Astrocyte (in vitro differentiated cells and primary cell): ENCODE measurements around the gene AIFM1. TPM values are rescaled to one million over a fixed set of nuclear protein-coding genes. Genes with fewer than 3 reads are reported as not detected.

Experiments used
- DNase-seq: peaks from one replicate; pipeline ENCODE4 v3.0.0-alpha.2; 2010; ENCODE audit warnings: low read depth
- FAIRE-seq: peaks from 2 replicates; lab custom pipeline; 2011; peaks lifted over from hg19 to GRCh38; lab: Jason Lieb, UNC
- H2AFZ ChIP-seq: 2 replicates; pipeline ENCODE4 v1.6.0; 2012; ENCODE audit warnings: low read depth, low read length, inconsistent platforms
- H3K27ac ChIP-seq: 2 replicates; pipeline ENCODE4 v1.5.1; 2011; ENCODE audit warnings: low read depth, low read length, inconsistent platforms
- H3K27me3 ChIP-seq: 2 replicates; pipeline ENCODE4 v1.6.0; 2011; ENCODE audit warnings: low read length, inconsistent platforms; ENCODE audit not compliant: insufficient read depth
- H3K36me3 ChIP-seq: 2 replicates; pipeline ENCODE4 v1.5.1; 2011; ENCODE audit warnings: low read length, inconsistent platforms; ENCODE audit not compliant: insufficient read depth
- H3K4me1 ChIP-seq: 2 replicates; pipeline ENCODE4 v1.5.1; 2011; ENCODE audit warnings: low read length, inconsistent platforms; ENCODE audit not compliant: insufficient read depth
- H3K4me2 ChIP-seq: 2 replicates; pipeline ENCODE4 v1.6.0; 2012; ENCODE audit warnings: low read length, inconsistent platforms
- H3K4me3 ChIP-seq: 2 replicates; pipeline ENCODE4 v1.5.1; 2011; ENCODE audit warnings: low read depth, mild to moderate bottlenecking, low read length, inconsistent platforms; ENCODE audit not compliant: insufficient read depth
- H3K79me2 ChIP-seq: 2 replicates; pipeline ENCODE4 v1.6.0; 2012; ENCODE audit warnings: mild to moderate bottlenecking, low read length, inconsistent platforms; ENCODE audit not compliant: insufficient read depth
- H3K9ac ChIP-seq: 2 replicates; pipeline ENCODE4 v1.6.0; 2012; ENCODE audit warnings: mild to moderate bottlenecking, low read length, inconsistent platforms
- H3K9me3 ChIP-seq: 2 replicates; pipeline ENCODE4 v1.5.1; 2012; ENCODE audit warnings: low read depth, mild to moderate bottlenecking, low read length, inconsistent platforms; ENCODE audit not compliant: insufficient read depth
- H4K20me1 ChIP-seq: 2 replicates; pipeline ENCODE4 v1.6.0; 2012; ENCODE audit warnings: low read length, inconsistent platforms; ENCODE audit not compliant: insufficient read depth
- H3K27ac Mint-ChIP-seq: one replicate; pipeline ENCODE4 v1.8.0; 2021; ENCODE audit warnings: mild to moderate bottlenecking, mixed read lengths; ENCODE audit not compliant: unreplicated experiment
- H3K27me3 Mint-ChIP-seq: one replicate; pipeline ENCODE4 v1.8.0; 2021; ENCODE audit warnings: low read depth, mixed read lengths; ENCODE audit not compliant: unreplicated experiment
- H3K36me3 Mint-ChIP-seq: one replicate; pipeline ENCODE4 v1.8.0; 2021; ENCODE audit warnings: low read depth, mixed read lengths; ENCODE audit not compliant: unreplicated experiment
- H3K4me1 Mint-ChIP-seq: one replicate; pipeline ENCODE4 v1.8.0; 2021; ENCODE audit warnings: low read depth, mixed read lengths; ENCODE audit not compliant: unreplicated experiment
- H3K4me3 Mint-ChIP-seq: one replicate; pipeline ENCODE4 v1.8.0; 2021; ENCODE audit warnings: mild to moderate bottlenecking, moderate library complexity, mixed read lengths; ENCODE audit not compliant: unreplicated experiment
- H3K9me3 Mint-ChIP-seq: one replicate; pipeline ENCODE4 v1.8.0; 2021; ENCODE audit warnings: mild to moderate bottlenecking, mixed read lengths; ENCODE audit not compliant: unreplicated experiment
- EZH2 ChIP-seq: IDR thresholded peaks from 2 replicates; pipeline ENCODE4 v1.6.1; 2012; ENCODE audit warnings: mild to moderate bottlenecking, low read length, inconsistent platforms; ENCODE audit not compliant: insufficient read depth
- total RNA-seq: library from RNA; stranded (reverse); gene quantifications from 2 replicates; pipeline ENCODE4 v1.2.1, GENCODE V29; 2021
- TF ChIP-seq, protein P1 (sequence below): IDR thresholded peaks from 2 replicates; pipeline ENCODE4 v1.5.1; 2011; ENCODE audit warnings: low read depth, mild to moderate bottlenecking, inconsistent platforms, low read length, moderate library complexity; ENCODE audit not compliant: insufficient read depth

AIFM1 gene
- total RNA-seq, 1 donor from 2014 or later, result 38.1 TPM

DNA sequence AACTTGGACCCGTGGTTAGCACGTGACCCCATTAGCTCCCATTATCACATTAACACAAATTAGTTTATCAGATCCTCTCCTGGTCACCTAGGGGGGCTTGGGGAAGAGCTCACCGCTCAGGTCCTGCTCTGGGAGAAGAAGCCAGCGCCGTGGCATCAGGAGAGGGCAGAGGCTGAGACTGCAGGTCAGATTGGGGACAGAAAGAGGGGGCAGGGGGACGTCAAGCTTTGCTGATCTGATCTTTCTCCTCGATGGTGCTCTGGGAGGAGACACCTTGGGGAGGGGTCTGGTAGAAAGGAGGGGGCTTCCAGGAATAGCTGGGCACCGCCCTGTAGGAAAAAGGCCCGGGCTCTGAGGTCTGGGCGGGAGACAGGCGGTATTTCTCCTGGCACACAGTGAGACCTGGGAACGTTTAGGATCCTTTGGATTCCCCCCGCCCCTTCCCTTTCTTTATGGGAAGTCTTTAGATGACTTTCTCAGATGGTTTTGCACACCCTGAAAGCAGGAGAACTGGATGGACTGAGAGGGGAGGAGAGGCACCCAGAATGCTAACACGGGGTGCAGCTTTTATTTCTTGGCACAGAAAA, 46.2 kb downstream of the AIFM1 start:
- DNase-seq (no peak), FAIRE-seq (no peak)
- Histone ChIP-seq H3K4me2 (peak overlapping the region; percentile 83), H3K27me3 (no peaks in the 10 kb centered on the region), H3K4me3 (no peak overlapping the region), H3K79me2 (no peaks in the 10 kb centered on the region), H3K9me3 (no peaks in the 10 kb centered on the region), H2AFZ (no peak overlapping the region), H3K27ac (peak overlapping the region; percentile 26), H3K4me1 (peaks cover 30% of the 10 kb centered on the region), H4K20me1 (no peaks in the 10 kb centered on the region), H3K36me3 (no peaks in the 10 kb centered on the region), H3K9ac (peak overlapping the region; percentile 50)
- H3K4me3 Mint-ChIP-seq, result peak overlapping the region; percentile 34
- no peaks in the 10 kb centered on the region for H3K36me3 Mint-ChIP-seq
- H3K4me1 Mint-ChIP-seq, result peaks cover 18% of the 10 kb centered on the region
- TF ChIP-seq, protein P1, sequence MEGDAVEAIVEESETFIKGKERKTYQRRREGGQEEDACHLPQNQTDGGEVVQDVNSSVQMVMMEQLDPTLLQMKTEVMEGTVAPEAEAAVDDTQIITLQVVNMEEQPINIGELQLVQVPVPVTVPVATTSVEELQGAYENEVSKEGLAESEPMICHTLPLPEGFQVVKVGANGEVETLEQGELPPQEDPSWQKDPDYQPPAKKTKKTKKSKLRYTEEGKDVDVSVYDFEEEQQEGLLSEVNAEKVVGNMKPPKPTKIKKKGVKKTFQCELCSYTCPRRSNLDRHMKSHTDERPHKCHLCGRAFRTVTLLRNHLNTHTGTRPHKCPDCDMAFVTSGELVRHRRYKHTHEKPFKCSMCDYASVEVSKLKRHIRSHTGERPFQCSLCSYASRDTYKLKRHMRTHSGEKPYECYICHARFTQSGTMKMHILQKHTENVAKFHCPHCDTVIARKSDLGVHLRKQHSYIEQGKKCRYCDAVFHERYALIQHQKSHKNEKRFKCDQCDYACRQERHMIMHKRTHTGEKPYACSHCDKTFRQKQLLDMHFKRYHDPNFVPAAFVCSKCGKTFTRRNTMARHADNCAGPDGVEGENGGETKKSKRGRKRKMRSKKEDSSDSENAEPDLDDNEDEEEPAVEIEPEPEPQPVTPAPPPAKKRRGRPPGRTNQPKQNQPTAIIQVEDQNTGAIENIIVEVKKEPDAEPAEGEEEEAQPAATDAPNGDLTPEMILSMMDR, result no peak
- no peak for TF ChIP-seq EZH2
- peak overlapping the region; percentile 87 for H3K27ac Mint-ChIP-seq
- H3K27me3 Mint-ChIP-seq, result no peaks in the 10 kb centered on the region
- no peaks in the 10 kb centered on the region for H3K9me3 Mint-ChIP-seq

DNA sequence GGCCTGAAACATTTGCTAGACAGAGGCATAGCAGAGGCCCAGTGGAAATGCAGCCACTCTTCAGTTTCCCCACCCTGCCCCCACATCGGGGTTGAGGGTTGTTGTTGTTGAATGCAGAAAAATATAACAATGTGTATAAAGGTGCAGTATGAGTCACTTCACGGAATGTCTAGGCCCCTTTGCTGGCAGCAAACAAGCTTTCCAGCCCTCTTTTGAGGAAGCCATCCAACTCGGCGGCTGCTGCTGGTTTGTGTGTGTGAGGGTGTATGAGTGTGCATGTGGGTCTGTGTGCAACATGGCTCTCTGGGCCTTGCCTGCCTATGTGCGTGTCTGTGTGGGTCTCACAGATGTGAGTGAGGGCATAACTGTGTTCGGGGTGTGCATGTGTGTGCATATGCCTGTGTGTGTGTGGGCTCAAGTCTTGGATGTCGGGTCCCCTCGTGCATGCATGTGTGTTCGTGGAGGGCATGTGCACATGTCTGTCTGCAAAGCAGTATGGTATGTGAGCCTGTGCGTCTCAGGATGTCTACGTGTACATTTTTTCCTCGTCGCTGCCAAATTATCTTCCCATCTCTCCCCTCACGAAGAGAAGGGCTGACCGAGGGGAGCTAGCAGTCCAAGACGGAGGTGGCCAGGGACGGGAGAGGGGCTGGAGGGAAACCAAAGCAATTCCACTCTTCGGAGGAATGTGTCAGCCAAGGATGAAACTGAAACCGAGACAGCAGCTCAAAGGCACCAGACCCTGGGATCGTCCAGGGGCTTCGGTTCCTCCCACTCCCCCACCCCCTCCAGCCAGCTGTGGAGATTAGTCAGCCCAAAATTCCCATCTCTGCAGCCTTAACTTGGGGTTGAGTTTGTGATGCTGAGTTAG, 47.0 kb downstream of the AIFM1 start:
- peak overlapping the region; percentile 34 for H3K4me3 Mint-ChIP-seq
- peak overlapping the region; percentile 87 for H3K27ac Mint-ChIP-seq
- FAIRE-seq, result peak; percentile 29

More for the DNA sequence above, 47.0 kb downstream of the AIFM1 start:
- DNase-seq, result peak; percentile 85
- no peaks in the 10 kb centered on the region for H4K20me1 ChIP-seq
- peak overlapping the region; percentile 50 for H3K9ac ChIP-seq
- no peaks in the 10 kb centered on the region for H3K36me3 ChIP-seq
- peak overlapping the region; percentile 19 for H3K4me3 ChIP-seq
- H2AFZ ChIP-seq, result no peak overlapping the region
- Mint-ChIP-seq H3K36me3 (no peaks in the 10 kb centered on the region), H3K27me3 (no peaks in the 10 kb centered on the region), H3K4me1 (peaks cover 21% of the 10 kb centered on the region), H3K9me3 (no peaks in the 10 kb centered on the region)
- H3K27me3 ChIP-seq, result no peaks in the 10 kb centered on the region
- H3K9me3 ChIP-seq, result no peaks in the 10 kb centered on the region
- H3K27ac ChIP-seq, result peak overlapping the region; percentile 50
- TF ChIP-seq EZH2, result no peak
- TF ChIP-seq, protein P1, result no peak
- H3K4me2 ChIP-seq, result peak overlapping the region; percentile 83
- H3K79me2 ChIP-seq, result no peaks in the 10 kb centered on the region
- H3K4me1 ChIP-seq, result peaks cover 38% of the 10 kb centered on the region
